A549 (cell line): ENCODE results near the gene KCNQ1. TPM values are rescaled to one million over a fixed set of nuclear protein-coding genes. Genes with fewer than 3 reads are reported as not detected.

Source experiments
- ATAC-seq, 2 experiments: fragments of 200-7000 bp in 1 of 2; fragments of >200 bp in 1 of 2; cut with Nextera tagmentation in 1 of 2; cut with Tn5 transposase in 1 of 2; 3 replicates each; pipeline versions ENCODE4 v1.8.0 to v1.9.1; 2018 to 2020; ENCODE audit warnings: mild to moderate bottlenecking in 1 of 2, moderate library complexity in 1 of 2
- CTCF ChIA-PET: fragments of 300-600 bp; sonication (Branson Sonifier 250); formaldehyde crosslinking; extraction: SDS; loops from one replicate; lab custom pipeline; 2021; ENCODE audit warnings: antibody characterized with exemption, inconsistent platforms; lab: Yijun Ruan, JAX
- POLR2A ChIA-PET: fragments of 350-600 bp; formaldehyde crosslinking; extraction: SDS; loops from one replicate; lab custom pipeline; 2021; ENCODE audit warnings: antibody characterized with exemption, inconsistent platforms; lab: Yijun Ruan, JAX
- DNase-seq, 2 experiments: peaks; one replicate each; pipeline versions ENCODE4 v3.0.0 to v3.0.0-alpha.2; 2011 to 2016; ENCODE audit warnings: low read depth in 1 of 2, low spot score in 1 of 2
- FAIRE-seq: peaks from 2 replicates; lab custom pipeline; 2011; peaks lifted over from hg19 to GRCh38; lab: Jason Lieb, UNC
- H3K27ac ChIP-seq, 2 experiments: fragments of >200 bp; sonication (Bioruptor Twin); formaldehyde crosslinking; 3 replicates each; pipeline ENCODE4 v1.5.1; 2016 to 2017
- H3K4me1 ChIP-seq: fragments of >200 bp; sonication (Bioruptor Twin); formaldehyde crosslinking; 3 replicates; pipeline ENCODE4 v1.6.1; 2016
- H3K4me2 ChIP-seq: fragments of >200 bp; sonication (Bioruptor Twin); formaldehyde crosslinking; 3 replicates; pipeline ENCODE4 v1.6.1; 2016
- H3K4me3 ChIP-seq: fragments of >200 bp; sonication (Bioruptor Twin); formaldehyde crosslinking; 3 replicates; pipeline ENCODE4 v1.5.1; 2016
- H3K9me3 ChIP-seq: fragments of >200 bp; sonication (Bioruptor Twin); formaldehyde crosslinking; 3 replicates; pipeline ENCODE4 v1.6.1; 2016
- CBX2 ChIP-seq: fragments of 200-600 bp; sonication (generic); IDR thresholded peaks from 2 replicates; pipeline ENCODE4 v1.6.1; 2016; ENCODE audit warnings: low read depth, mild to moderate bottlenecking, borderline replicate concordance
- CEBPB ChIP-seq, 2 experiments: fragments of >200 bp in 1 of 2; sonication (Bioruptor Twin) in 1 of 2; formaldehyde crosslinking in 1 of 2; IDR thresholded peaks; 2 replicates each; pipeline ENCODE4 v1.6.1; 2012 to 2016
- E2F6 ChIP-seq: IDR thresholded peaks from 2 replicates; pipeline ENCODE4 v1.6.1; 2012; ENCODE audit warnings: low read depth, borderline replicate concordance
- EHMT2 ChIP-seq: fragments of 200-600 bp; sonication (generic); IDR thresholded peaks from 2 replicates; pipeline ENCODE4 v1.6.1; 2016; ENCODE audit warnings: antibody characterized with exemption, low read depth, mild to moderate bottlenecking, moderate library complexity
- ELK1 ChIP-seq: fragments of 150-350 bp; IDR thresholded peaks from 2 replicates; pipeline ENCODE4 v1.6.1; 2014; ENCODE audit warnings: low read depth, mild to moderate bottlenecking, low read length
- GATA3 ChIP-seq: IDR thresholded peaks from 2 replicates; pipeline ENCODE4 v1.6.1; 2012; ENCODE audit warnings: borderline replicate concordance
- HDAC2 ChIP-seq: fragments of 200-600 bp; sonication (generic); IDR thresholded peaks from 2 replicates; pipeline ENCODE4 v1.6.1; 2016
- HOXB13 ChIP-seq: fragments of 250-450 bp; sonication (Bioruptor Pico); IDR thresholded peaks from 2 replicates; pipeline ENCODE4 v1.5.0; 2020; ENCODE audit warnings: low read depth, mild to moderate bottlenecking, moderate library complexity
- HOXB5 ChIP-seq: fragments of 250-450 bp; sonication (Bioruptor Pico); IDR thresholded peaks from 2 replicates; pipeline ENCODE4 v1.5.0; 2020; ENCODE audit warnings: mild to moderate bottlenecking, moderate library complexity
- KDM1A ChIP-seq: fragments of 200-600 bp; sonication (generic); IDR thresholded peaks from 2 replicates; pipeline ENCODE4 v1.6.1; 2016; ENCODE audit warnings: low read depth, mild to moderate bottlenecking
- KDM5A ChIP-seq: fragments of 200-600 bp; sonication (generic); IDR thresholded peaks from 2 replicates; pipeline ENCODE4 v1.6.1; 2016; ENCODE audit warnings: antibody characterized with exemption, mild to moderate bottlenecking
- MAFK ChIP-seq: fragments of 450-650 bp; IDR thresholded peaks from 2 replicates; pipeline ENCODE4 v1.6.1; 2014; ENCODE audit not compliant: partially characterized antibody
- MAX ChIP-seq: IDR thresholded peaks from 2 replicates; pipeline ENCODE4 v1.6.1; 2012
- POLR2A ChIP-seq: IDR thresholded peaks from 2 replicates; pipeline ENCODE4 v1.6.1; 2012; ENCODE audit warnings: mild to moderate bottlenecking, low read length
- POLR2AphosphoS2 ChIP-seq: conservative IDR thresholded peaks from 2 replicates; pipeline ENCODE4 v1.6.1; 2012; ENCODE audit warnings: low read length, improper control_type of control experiment, inconsistent platforms
- RCOR1 ChIP-seq: fragments of 150-350 bp; IDR thresholded peaks from 2 replicates; pipeline ENCODE4 v1.6.1; 2014; ENCODE audit warnings: antibody characterized with exemption, low read length, low read depth
- REST ChIP-seq: fragments of 200-600 bp; sonication (generic); IDR thresholded peaks from 2 replicates; pipeline ENCODE4 v1.6.1; 2016; ENCODE audit warnings: antibody characterized with exemption, mild to moderate bottlenecking, moderate library complexity
- RNF2 ChIP-seq: fragments of 200-600 bp; sonication (generic); IDR thresholded peaks from 2 replicates; pipeline ENCODE4 v1.6.1; 2016; ENCODE audit warnings: low read depth, mild to moderate bottlenecking, antibody characterized with exemption, moderate library complexity, borderline replicate concordance
- SMC3 ChIP-seq: fragments of >200 bp; sonication (Bioruptor Twin); formaldehyde crosslinking; IDR thresholded peaks from 3 replicates; pipeline ENCODE4 v1.6.1; 2018; ENCODE audit warnings: inconsistent platforms
- ZSCAN20 ChIP-seq: fragments of 250-450 bp; sonication (Bioruptor Pico); IDR thresholded peaks from 2 replicates; pipeline ENCODE4 v1.8.0; 2022; ENCODE audit warnings: mild to moderate bottlenecking, moderate library complexity
- WGBS: methylation state at CpG from one replicate; pipeline ENCODE4 v1.1.6; 2017; ENCODE audit errors: missing lambda C conversion rate; 5-methylcytosine and 5-hydroxymethylcytosine counted together
- polyA plus RNA-seq, 4 experiments: library from polyadenylated mRNA; depleted of rRNA in 3 of 4; stranded (reverse); fragments of >200 nt; fragmentation: RNase III in 1 of 4; extraction: RNeasy Plus Mini Kit Qiagen cat#74134 plus additional on column Dnase treatment in 1 of 4; gene quantifications; 2 replicates in 3 of 4; 3 replicates in 1 of 4; pipeline ENCODE4 v1.2.3, GENCODE V29; 2011 to 2017

Gene KCNQ1
- polyA plus RNA-seq, 2 of the 4 experiments (the other 2 are of a cell fraction): 0.14 to 0.17 TPM

- Histone ChIP-seq H3K27ac (no peak overlapping the region), H3K9me3 (peaks cover 62% of the 10 kb centered on the region), H3K4me2 (no peak overlapping the region), H3K4me3 (no peak overlapping the region), H3K4me1 (no peaks in the 10 kb centered on the region)
- 81% methylated on average over 9 of the region's 19 CpGs for WGBS
- CTCF ChIA-PET: no interaction called here
- DNase-seq (no peak), ATAC-seq (no peak), FAIRE-seq (no peak)
- POLR2A ChIA-PET: no interaction called here
- TF ChIP-seq HOXB5 (CRISPR knock-in tag) (no peak), POLR2AphosphoS2 (no peak), SMC3 (no peak), RCOR1 (no peak), MAX (no peak), CBX2 (no peak), EHMT2 (no peak), REST (no peak), ZSCAN20 (CRISPR knock-in tag) (no peak), HOXB13 (CRISPR knock-in tag) (no peak), MAFK (no peak), POLR2A (no peak), KDM1A (no peak), CEBPB (IDR thresholded peaks at IDR 0.05) (no peak), RNF2 (no peak), KDM5A (no peak), HDAC2 (no peak)
Measured at GRCh38 chr11:2662430-2663299, 217.9 kb downstream of the KCNQ1 start.

- DNase-seq (no peak), FAIRE-seq (no peak), ATAC-seq (no peak)
- ChIA-PET POLR2A (no interaction called here), CTCF (no interaction called here)
- no peak overlapping the region for H3K27ac ChIP-seq
- peaks cover 55% of the 10 kb centered on the region for H3K9me3 ChIP-seq
- no peaks in the 10 kb centered on the region for H3K4me1 ChIP-seq
- TF ChIP-seq RNF2: no peak
- TF ChIP-seq ELK1: no peak
- TF ChIP-seq E2F6: no peak
- TF ChIP-seq GATA3: no peak
- no peak for TF ChIP-seq RCOR1
- WGBS: 100% methylated on average over 2 of the region's 2 CpGs
- no peak overlapping the region for H3K4me2 ChIP-seq
- H3K4me3 ChIP-seq: no peak overlapping the region
Measured at GRCh38 chr11:2663506-2663905, 218.7 kb downstream of the KCNQ1 start.
